Activated CD4-positive, alpha-beta memory T cell treated with anti-CD3 and anti-CD28 coated beads, Interleukin-2, amount 10 ng/mL, durations not matched to agents 7 days and 5 days (primary cell): ENCODE results near the gene PCDHA4. TPM values are rescaled to one million over a fixed set of nuclear protein-coding genes. Genes with fewer than 3 reads are reported as not detected.
"Not testable (repeated sequence)": the region's sequence is repeated elsewhere in the genome, so short reads cannot be mapped to it uniquely, and the experiment has no call there.

Experiments used
- CTCF ChIA-PET: fragments of 350-600 bp; sonication (Branson Sonifier 250); formaldehyde crosslinking; loops from one replicate; lab custom pipeline; 2021; ENCODE audit warnings: antibody characterized with exemption, inconsistent platforms; lab: Charles Lee
- POLR2A ChIA-PET: fragments of 350-600 bp; sonication (Branson Sonifier 250); formaldehyde crosslinking; loops from one replicate; lab custom pipeline; 2021; ENCODE audit warnings: antibody characterized with exemption; lab: Charles Lee
- DNase-seq: peaks from one replicate; pipeline ENCODE4 v3.0.0-alpha.2; 2020
- H3K27ac Mint-ChIP-seq: one replicate; pipeline ENCODE4 v1.8.0; 2021; ENCODE audit warnings: mild to moderate bottlenecking, mixed read lengths
- H3K27me3 Mint-ChIP-seq: one replicate; pipeline ENCODE4 v1.8.0; 2021; ENCODE audit warnings: mixed read lengths
- H3K36me3 Mint-ChIP-seq: one replicate; pipeline ENCODE4 v1.8.0; 2021; ENCODE audit warnings: low read depth, mixed read lengths
- H3K4me1 Mint-ChIP-seq: one replicate; pipeline ENCODE4 v1.8.0; 2021; ENCODE audit warnings: mixed read lengths
- H3K4me3 Mint-ChIP-seq: one replicate; pipeline ENCODE4 v1.8.0; 2021; ENCODE audit warnings: mild to moderate bottlenecking, mixed read lengths
- H3K9me3 Mint-ChIP-seq: one replicate; pipeline ENCODE4 v1.8.0; 2021; ENCODE audit warnings: mixed read lengths
- total RNA-seq, 2 experiments: library from RNA; stranded (reverse); gene quantifications; one replicate each; pipeline ENCODE4 v1.2.3, GENCODE V29; 2021

The PCDHA4 gene
- total RNA-seq, 2 experiments from 2014 or later = not detected

DNA sequence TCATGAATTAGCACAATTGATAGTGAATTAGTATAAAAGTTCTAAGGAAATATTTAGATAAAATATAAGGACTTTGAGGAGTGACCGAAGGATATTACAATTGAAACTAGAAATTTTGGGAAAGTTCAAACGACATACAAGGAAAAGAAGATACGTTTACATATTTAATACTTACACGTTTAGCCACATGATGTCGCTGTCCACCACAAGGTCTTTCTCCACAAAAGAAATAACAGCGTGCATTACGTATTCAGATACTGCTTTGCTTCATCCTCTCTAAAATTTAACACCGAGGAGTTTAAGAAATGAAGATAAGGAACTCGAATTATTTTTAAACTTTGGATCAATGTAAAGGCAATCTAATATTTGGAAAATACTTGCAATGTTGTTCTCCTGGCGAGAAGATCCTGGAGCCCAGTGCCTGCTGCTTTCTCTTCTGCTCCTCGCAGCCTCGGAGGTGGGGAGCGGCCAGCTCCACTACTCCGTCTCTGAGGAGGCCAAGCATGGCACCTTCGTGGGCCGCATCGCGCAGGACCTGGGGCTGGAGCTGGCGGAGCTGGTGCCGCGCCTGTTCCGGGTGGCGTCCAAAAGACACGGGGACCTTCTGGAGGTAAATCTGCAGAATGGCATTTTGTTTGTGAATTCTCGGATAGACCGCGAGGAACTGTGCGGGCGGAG is 5.9 kb upstream of the PCDHA4 start, which contains the start of gene PCDHA3:
Gene PCDHA3, plus strand, starts transcription at position 242 of the 678 bp plus-strand sequence.
- Mint-ChIP-seq H3K4me3 (no peak within 1 kb of the TSS), H3K27me3 (no peaks in the 10 kb centered on the region), H3K27ac (no peak within 1 kb of the TSS), H3K36me3 (peaks cover 5% of the 10 kb centered on the region), H3K9me3 (peaks cover 20% of the 10 kb centered on the region), H3K4me1 (no peaks in the 10 kb centered on the region)
- CTCF ChIA-PET = no interaction called here
- POLR2A ChIA-PET = no interaction called here
- no peak for DNase-seq

DNA sequence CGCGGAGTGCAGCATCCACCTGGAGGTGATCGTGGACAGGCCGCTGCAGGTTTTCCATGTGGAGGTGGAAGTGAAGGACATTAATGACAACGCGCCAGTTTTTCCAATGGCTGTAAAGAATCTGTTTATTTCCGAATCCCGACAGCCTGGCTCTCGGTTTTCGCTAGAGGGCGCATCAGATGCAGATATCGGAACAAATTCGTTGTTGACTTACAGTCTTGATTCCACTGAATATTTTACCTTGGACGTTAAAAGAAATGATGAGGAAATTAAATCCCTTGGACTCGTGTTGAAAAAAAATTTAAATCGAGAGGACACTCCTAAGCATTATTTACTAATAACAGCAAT is 5.4 kb upstream of the PCDHA4 start:
- H3K27me3 Mint-ChIP-seq = no peaks in the 10 kb centered on the region
- CTCF ChIA-PET = no interaction called here
- POLR2A ChIA-PET = no interaction called here
- no peak overlapping the region for H3K27ac Mint-ChIP-seq
- H3K4me3 Mint-ChIP-seq = no peak overlapping the region
- no peaks in the 10 kb centered on the region for H3K4me1 Mint-ChIP-seq
- DNase-seq = no peak
- H3K36me3 Mint-ChIP-seq = peaks cover 5% of the 10 kb centered on the region
- H3K9me3 Mint-ChIP-seq = peaks cover 20% of the 10 kb centered on the region

DNA sequence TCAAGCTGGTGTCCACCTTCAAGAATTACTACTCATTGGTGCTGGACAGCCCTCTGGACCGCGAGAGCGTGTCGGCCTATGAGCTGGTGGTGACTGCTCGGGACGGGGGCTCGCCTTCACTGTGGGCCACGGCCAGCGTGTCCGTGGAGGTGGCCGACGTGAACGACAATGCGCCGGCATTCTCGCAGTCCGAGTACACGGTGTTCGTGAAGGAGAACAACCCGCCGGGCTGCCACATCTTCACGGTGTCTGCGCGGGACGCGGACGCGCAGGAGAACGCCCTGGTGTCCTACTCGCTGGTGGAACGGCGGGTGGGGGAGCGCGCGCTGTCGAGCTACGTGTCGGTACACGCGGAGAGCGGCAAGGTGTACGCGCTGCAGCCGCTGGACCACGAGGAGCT is 4.5 kb upstream of the PCDHA4 start:
- H3K4me1 Mint-ChIP-seq, H3K27me3 Mint-ChIP-seq, H3K36me3 Mint-ChIP-seq, CTCF ChIA-PET, DNase-seq, POLR2A ChIA-PET, H3K4me3 Mint-ChIP-seq, H3K27ac Mint-ChIP-seq: not testable (repeated sequence)
- peaks cover 23% of the 10 kb centered on the region for H3K9me3 Mint-ChIP-seq

DNA sequence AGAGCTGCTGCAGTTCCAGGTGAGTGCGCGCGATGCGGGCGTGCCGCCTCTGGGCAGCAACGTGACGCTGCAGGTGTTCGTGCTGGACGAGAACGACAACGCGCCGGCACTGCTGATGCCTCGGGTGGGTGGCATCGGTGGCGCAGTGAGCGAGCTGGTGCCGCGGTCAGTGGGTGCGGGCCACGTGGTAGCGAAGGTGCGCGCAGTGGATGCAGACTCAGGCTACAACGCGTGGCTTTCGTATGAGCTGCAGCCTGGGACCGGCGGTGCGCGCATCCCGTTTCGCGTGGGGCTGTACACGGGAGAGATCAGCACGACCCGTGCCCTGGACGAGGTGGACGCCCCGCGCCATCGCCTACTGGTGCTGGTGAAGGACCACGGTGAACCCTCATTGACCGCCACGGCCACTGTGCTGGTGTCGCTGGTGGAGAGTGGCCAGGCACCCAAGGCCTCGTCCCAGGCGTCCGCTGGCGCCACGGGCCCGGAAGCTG is 4.0 kb upstream of the PCDHA4 start:
- POLR2A ChIA-PET = no interaction called here
- H3K4me1 Mint-ChIP-seq = no peaks in the 10 kb centered on the region
- CTCF ChIA-PET = no interaction called here
- DNase-seq = no peak
- H3K27me3 Mint-ChIP-seq = no peaks in the 10 kb centered on the region
- H3K9me3 Mint-ChIP-seq = peaks cover 26% of the 10 kb centered on the region
- no peak overlapping the region for H3K4me3 Mint-ChIP-seq
- H3K36me3 Mint-ChIP-seq = peaks cover 7% of the 10 kb centered on the region
- H3K27ac Mint-ChIP-seq = no peak overlapping the region

- POLR2A ChIA-PET, CTCF ChIA-PET, H3K4me3 Mint-ChIP-seq, DNase-seq, H3K36me3 Mint-ChIP-seq, H3K27ac Mint-ChIP-seq, H3K27me3 Mint-ChIP-seq, H3K4me1 Mint-ChIP-seq: not testable (repeated sequence)
- H3K9me3 Mint-ChIP-seq = peaks cover 23% of the 10 kb centered on the region
Measured at GRCh38 chr5:140808241-140808888, 1.5 kb downstream of the PCDHA4 start.

DNA sequence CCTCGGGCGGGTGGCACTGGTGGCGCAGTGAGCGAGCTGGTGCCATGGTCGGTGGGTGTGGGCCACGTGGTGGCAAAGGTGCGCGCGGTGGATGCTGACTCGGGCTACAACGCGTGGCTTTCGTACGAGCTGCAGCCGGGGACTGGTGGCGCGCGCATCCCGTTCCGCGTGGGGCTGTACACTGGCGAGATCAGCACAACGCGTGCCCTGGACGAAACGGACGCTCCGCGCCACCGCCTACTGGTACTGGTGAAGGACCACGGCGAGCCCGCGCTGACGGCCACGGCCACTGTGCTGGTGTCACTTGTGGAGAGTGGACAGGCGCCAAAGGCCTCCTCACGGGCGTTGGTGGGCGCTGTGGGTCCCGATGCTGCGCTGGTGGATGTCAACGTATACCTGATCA is 2.0 kb downstream of the PCDHA4 start:
- Mint-ChIP-seq H3K4me3 (no peak overlapping the region), H3K9me3 (peaks cover 20% of the 10 kb centered on the region), H3K4me1 (no peaks in the 10 kb centered on the region), H3K27ac (no peak overlapping the region), H3K27me3 (no peaks in the 10 kb centered on the region), H3K36me3 (peaks cover 2% of the 10 kb centered on the region)
- ChIA-PET CTCF (no interaction called here), POLR2A (no interaction called here)
- no peak for DNase-seq

- no peaks in the 10 kb centered on the region for H3K36me3 Mint-ChIP-seq
- no peak for DNase-seq
- ChIA-PET POLR2A (no interaction called here), CTCF (interaction anchor here (1.3 to 1.5 kb wide), 2 partner anchors 9 to 16 kb away, joined by 3 to 4 read pairs; no protein-coding TSS in a partner anchor)
- no peaks in the 10 kb centered on the region for H3K4me1 Mint-ChIP-seq
- H3K27ac Mint-ChIP-seq = no peak within 1 kb of the TSS
- H3K27me3 Mint-ChIP-seq = no peaks in the 10 kb centered on the region
- H3K4me3 Mint-ChIP-seq = no peak within 1 kb of the TSS
- peaks cover 8% of the 10 kb centered on the region for H3K9me3 Mint-ChIP-seq
Measured at GRCh38 chr5:140821375-140822280, 14.8 kb downstream of the PCDHA4 start, which contains the start of gene PCDHA5. TSS of gene PCDHA5 (plus strand) at chr5:140821613.

DNA sequence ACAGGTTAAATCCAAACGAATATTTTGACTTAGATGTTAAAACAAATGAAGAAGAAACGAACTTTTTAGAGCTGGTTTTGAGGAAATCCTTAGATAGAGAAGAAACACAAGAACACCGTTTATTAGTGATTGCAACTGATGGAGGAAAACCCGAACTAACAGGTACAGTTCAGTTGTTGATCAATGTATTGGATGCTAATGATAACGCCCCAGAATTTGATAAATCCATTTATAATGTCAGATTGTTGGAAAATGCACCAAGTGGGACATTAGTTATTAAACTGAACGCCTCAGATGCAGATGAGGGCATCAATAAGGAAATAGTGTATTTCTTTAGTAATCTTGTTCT is 15.4 kb downstream of the PCDHA4 start:
- no peaks in the 10 kb centered on the region for H3K4me1 Mint-ChIP-seq
- no peak overlapping the region for H3K4me3 Mint-ChIP-seq
- no peaks in the 10 kb centered on the region for H3K36me3 Mint-ChIP-seq
- no peaks in the 10 kb centered on the region for H3K27me3 Mint-ChIP-seq
- DNase-seq = no peak
- ChIA-PET POLR2A (no interaction called here), CTCF (interaction anchor here (1.3 to 1.5 kb wide), 2 partner anchors 10 to 17 kb away, joined by 3 to 4 read pairs; no protein-coding TSS in a partner anchor)
- peaks cover 11% of the 10 kb centered on the region for H3K9me3 Mint-ChIP-seq
- H3K27ac Mint-ChIP-seq = no peak overlapping the region

DNA sequence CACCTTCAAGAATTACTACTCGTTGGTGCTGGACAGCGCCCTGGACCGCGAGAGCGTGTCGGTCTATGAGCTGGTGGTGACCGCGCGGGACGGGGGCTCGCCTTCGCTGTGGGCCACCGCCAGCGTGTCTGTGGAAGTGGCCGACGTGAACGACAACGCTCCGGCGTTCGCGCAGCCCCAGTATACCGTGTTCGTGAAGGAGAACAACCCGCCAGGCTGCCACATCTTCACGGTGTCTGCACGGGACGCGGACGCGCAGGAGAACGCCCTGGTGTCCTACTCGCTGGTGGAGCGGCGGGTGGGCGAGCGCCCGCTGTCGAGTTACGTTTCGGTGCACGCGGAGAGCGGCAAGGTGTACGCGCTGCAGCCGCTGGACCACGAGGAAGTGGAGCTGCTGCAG is 16.1 kb downstream of the PCDHA4 start:
- not testable (repeated sequence) for H3K27ac Mint-ChIP-seq

DNA sequence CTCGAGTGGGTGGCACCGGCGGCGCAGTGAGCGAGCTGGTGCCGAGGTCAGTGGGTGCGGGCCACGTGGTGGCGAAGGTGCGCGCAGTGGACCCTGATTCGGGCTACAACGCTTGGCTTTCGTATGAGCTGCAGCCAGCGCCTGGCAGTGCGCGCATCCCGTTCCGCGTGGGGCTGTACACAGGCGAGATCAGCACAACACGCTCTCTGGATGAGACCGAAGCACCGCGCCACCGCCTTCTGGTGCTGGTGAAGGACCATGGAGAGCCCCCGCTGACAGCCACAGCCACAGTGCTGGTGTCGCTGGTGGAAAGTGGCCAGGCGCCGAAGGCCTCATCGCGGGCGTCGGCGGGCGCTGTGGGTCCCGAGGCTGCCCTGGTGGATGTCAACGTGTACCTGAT is 16.6 kb downstream of the PCDHA4 start:
- H3K27ac Mint-ChIP-seq = no peak overlapping the region
- H3K4me3 Mint-ChIP-seq = no peak overlapping the region
- ChIA-PET POLR2A (no interaction called here), CTCF (no interaction called here)
- H3K27me3 Mint-ChIP-seq = no peaks in the 10 kb centered on the region
- DNase-seq = no peak
- H3K9me3 Mint-ChIP-seq = peaks cover 16% of the 10 kb centered on the region
- H3K4me1 Mint-ChIP-seq = no peaks in the 10 kb centered on the region
- H3K36me3 Mint-ChIP-seq = peaks cover 5% of the 10 kb centered on the region

More for the DNA sequence above, 16.1 kb downstream of the PCDHA4 start:
- H3K4me1 Mint-ChIP-seq, DNase-seq, H3K4me3 Mint-ChIP-seq, H3K27me3 Mint-ChIP-seq, POLR2A ChIA-PET, CTCF ChIA-PET, H3K36me3 Mint-ChIP-seq: not testable (repeated sequence)
- H3K9me3 Mint-ChIP-seq = peaks cover 14% of the 10 kb centered on the region

- POLR2A ChIA-PET = no interaction called here
- Mint-ChIP-seq H3K27me3 (peaks cover 4% of the 10 kb centered on the region), H3K27ac (no peak within 1 kb of the TSS), H3K9me3 (peaks cover 17% of the 10 kb centered on the region), H3K4me1 (no peaks in the 10 kb centered on the region), H3K4me3 (no peak within 1 kb of the TSS), H3K36me3 (peaks cover 8% of the 10 kb centered on the region)
- DNase-seq = no peak
- CTCF ChIA-PET = no interaction called here
Measured at GRCh38 chr5:140827704-140828361, 21.0 kb downstream of the PCDHA4 start, which contains the start of gene PCDHA6. TSS of gene PCDHA6 (plus strand) at chr5:140827960. CDS start at chr5:140828092, 132 bp downstream.

DNA sequence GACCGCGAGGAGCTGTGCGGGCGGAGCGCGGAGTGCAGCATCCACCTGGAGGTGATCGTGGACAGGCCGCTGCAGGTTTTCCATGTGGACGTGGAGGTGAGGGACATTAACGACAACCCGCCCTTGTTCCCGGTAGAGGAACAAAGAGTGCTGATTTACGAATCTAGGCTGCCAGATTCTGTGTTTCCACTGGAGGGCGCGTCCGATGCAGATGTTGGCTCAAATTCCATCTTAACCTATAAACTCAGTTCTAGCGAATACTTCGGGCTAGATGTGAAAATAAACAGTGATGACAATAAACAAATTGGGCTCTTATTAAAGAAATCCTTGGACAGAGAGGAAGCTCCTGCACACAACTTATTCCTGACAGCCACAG is 21.5 kb downstream of the PCDHA4 start:
- H3K27ac Mint-ChIP-seq = no peak overlapping the region
- no peaks in the 10 kb centered on the region for H3K4me1 Mint-ChIP-seq
- peaks cover 20% of the 10 kb centered on the region for H3K9me3 Mint-ChIP-seq
- ChIA-PET POLR2A (no interaction called here), CTCF (no interaction called here)
- H3K36me3 Mint-ChIP-seq = peaks cover 8% of the 10 kb centered on the region
- no peak for DNase-seq
- peaks cover 5% of the 10 kb centered on the region for H3K27me3 Mint-ChIP-seq
- no peak overlapping the region for H3K4me3 Mint-ChIP-seq
